Measurements from ENCODE around the gene PRF1. TPM values are rescaled to one million over a fixed set of nuclear protein-coding genes. Genes with fewer than 3 reads are reported as not detected.
A peak's percentile ranks its signal among the peaks of the same experiment; 100 is the strongest.
"Not testable (repeated sequence)": the region's sequence is repeated elsewhere in the genome, so short reads cannot be mapped to it uniquely, and the experiment has no call there.

The PRF1 gene
- 100 and 103 TPM in 2 replicates for total RNA-seq

GRCh38 chr10:70602665-70603448 is at the start of gene PRF1:
TSS of gene PRF1 (minus strand) at chr10:70602741. CDS start at chr10:70600902, 1,839 bp downstream.
- peak; percentile 66 for DNase-seq (ENCODE audit: low spot score)
- Mint-ChIP-seq H3K9me3 (no peaks in the 10 kb centered on the region), H3K4me1 (ENCODE audit: low read depth) (peaks cover 32% of the 10 kb centered on the region), H3K27me3 (ENCODE audit: insufficient read depth) (no peaks in the 10 kb centered on the region), H3K4me3 (peak within 1 kb of the TSS; percentile 95), H3K27ac (peak within 1 kb of the TSS; percentile 97), H3K36me3 (ENCODE audit: low read depth) (peaks cover 25% of the 10 kb centered on the region)
- intact Hi-C loops (cut with micrococcal nuclease) = loop anchor here (1.0 kb wide), 2 partner anchors 15 to 25 kb away; no protein-coding TSS in a partner anchor

GRCh38 chr10:70651661-70652060 is 49.1 kb upstream of the PRF1 start:
- Mint-ChIP-seq H3K27ac (no peak overlapping the region), H3K27me3 (ENCODE audit: insufficient read depth) (peaks cover 2% of the 10 kb centered on the region), H3K36me3 (ENCODE audit: low read depth) (no peaks in the 10 kb centered on the region), H3K4me1 (ENCODE audit: low read depth) (peaks cover 20% of the 10 kb centered on the region), H3K9me3 (peaks cover 45% of the 10 kb centered on the region), H3K4me3 (no peak overlapping the region)
- no peak for DNase-seq (ENCODE audit: low spot score)
- intact Hi-C loops (cut with micrococcal nuclease) = no loop called here

GRCh38 chr10:70650718-70651117 is 48.2 kb upstream of the PRF1 start:
- intact Hi-C loops (cut with micrococcal nuclease) = no loop called here
- peaks cover 11% of the 10 kb centered on the region for H3K4me1 Mint-ChIP-seq (ENCODE audit: low read depth)
- H3K27me3 Mint-ChIP-seq (ENCODE audit: insufficient read depth) = peaks cover 2% of the 10 kb centered on the region
- DNase-seq (ENCODE audit: low spot score) = no peak
- H3K4me3 Mint-ChIP-seq = no peak overlapping the region
- no peak overlapping the region for H3K27ac Mint-ChIP-seq
- H3K36me3 Mint-ChIP-seq (ENCODE audit: low read depth) = no peaks in the 10 kb centered on the region
- peaks cover 45% of the 10 kb centered on the region for H3K9me3 Mint-ChIP-seq

GRCh38 chr10:70650104-70650503 is 47.6 kb upstream of the PRF1 start:
- Mint-ChIP-seq H3K27me3 (ENCODE audit: insufficient read depth) (no peaks in the 10 kb centered on the region), H3K4me3 (no peak overlapping the region), H3K27ac (no peak overlapping the region), H3K4me1 (ENCODE audit: low read depth) (peaks cover 6% of the 10 kb centered on the region), H3K9me3 (peaks cover 45% of the 10 kb centered on the region), H3K36me3 (ENCODE audit: low read depth) (no peaks in the 10 kb centered on the region)
- no peak for DNase-seq (ENCODE audit: low spot score)
- intact Hi-C loops (cut with micrococcal nuclease) = no loop called here

- Mint-ChIP-seq H3K9me3 (peaks cover 45% of the 10 kb centered on the region), H3K36me3 (ENCODE audit: low read depth) (no peaks in the 10 kb centered on the region), H3K4me3 (no peak overlapping the region), H3K27ac (no peak overlapping the region), H3K4me1 (ENCODE audit: low read depth) (peaks cover 6% of the 10 kb centered on the region), H3K27me3 (ENCODE audit: insufficient read depth) (peaks cover 1% of the 10 kb centered on the region)
- intact Hi-C loops (cut with micrococcal nuclease) = no loop called here
- no peak for DNase-seq (ENCODE audit: low spot score)
Observed at GRCh38 chr10:70649526-70649925, 47.0 kb upstream of the PRF1 start.

- Mint-ChIP-seq H3K27ac (no peak overlapping the region), H3K9me3 (peaks cover 45% of the 10 kb centered on the region), H3K27me3 (ENCODE audit: insufficient read depth) (peaks cover 8% of the 10 kb centered on the region), H3K4me1 (ENCODE audit: low read depth) (peaks cover 6% of the 10 kb centered on the region), H3K4me3 (no peak overlapping the region), H3K36me3 (ENCODE audit: low read depth) (no peaks in the 10 kb centered on the region)
- DNase-seq (ENCODE audit: low spot score) = no peak
- intact Hi-C loops (cut with micrococcal nuclease) = no loop called here
Observed at GRCh38 chr10:70648427-70648826, 45.9 kb upstream of the PRF1 start.

- Mint-ChIP-seq H3K4me1 (ENCODE audit: low read depth) (peaks cover 6% of the 10 kb centered on the region), H3K36me3 (ENCODE audit: low read depth) (no peaks in the 10 kb centered on the region), H3K27ac (no peak overlapping the region), H3K9me3 (peaks cover 40% of the 10 kb centered on the region), H3K27me3 (ENCODE audit: insufficient read depth) (peaks cover 20% of the 10 kb centered on the region), H3K4me3 (no peak overlapping the region)
- intact Hi-C loops (cut with micrococcal nuclease) = no loop called here
- no peak for DNase-seq (ENCODE audit: low spot score)
Observed at GRCh38 chr10:70647086-70647485, 44.5 kb upstream of the PRF1 start.

- intact Hi-C loops (cut with micrococcal nuclease); H3K27ac Mint-ChIP-seq; H3K4me3 Mint-ChIP-seq; H3K4me1 Mint-ChIP-seq (ENCODE audit: low read depth); H3K36me3 Mint-ChIP-seq (ENCODE audit: low read depth); DNase-seq (ENCODE audit: low spot score): not testable (repeated sequence)
- Mint-ChIP-seq H3K9me3 (peaks cover 22% of the 10 kb centered on the region), H3K27me3 (ENCODE audit: insufficient read depth) (peaks cover 33% of the 10 kb centered on the region)
Observed at GRCh38 chr10:70644959-70645358, 42.4 kb upstream of the PRF1 start.

- H3K9me3 Mint-ChIP-seq; H3K4me3 Mint-ChIP-seq; DNase-seq (ENCODE audit: low spot score); H3K27ac Mint-ChIP-seq; intact Hi-C loops (cut with micrococcal nuclease); H3K36me3 Mint-ChIP-seq (ENCODE audit: low read depth); H3K4me1 Mint-ChIP-seq (ENCODE audit: low read depth): not testable (repeated sequence)
- H3K27me3 Mint-ChIP-seq (ENCODE audit: insufficient read depth) = peaks cover 33% of the 10 kb centered on the region
Observed at GRCh38 chr10:70643272-70643671, 40.7 kb upstream of the PRF1 start.

GRCh38 chr10:70639640-70640383 is 37.3 kb upstream of the PRF1 start:
- H3K27ac Mint-ChIP-seq; H3K36me3 Mint-ChIP-seq (ENCODE audit: low read depth); H3K4me1 Mint-ChIP-seq (ENCODE audit: low read depth); intact Hi-C loops (cut with micrococcal nuclease); DNase-seq (ENCODE audit: low spot score); H3K9me3 Mint-ChIP-seq; H3K4me3 Mint-ChIP-seq: not testable (repeated sequence)
- H3K27me3 Mint-ChIP-seq (ENCODE audit: insufficient read depth) = peaks cover 38% of the 10 kb centered on the region

GRCh38 chr10:70634515-70634914 is 32.0 kb upstream of the PRF1 start:
- peaks cover 24% of the 10 kb centered on the region for H3K27me3 Mint-ChIP-seq (ENCODE audit: insufficient read depth)
- H3K4me1 Mint-ChIP-seq (ENCODE audit: low read depth); H3K27ac Mint-ChIP-seq; intact Hi-C loops (cut with micrococcal nuclease); H3K4me3 Mint-ChIP-seq; H3K36me3 Mint-ChIP-seq (ENCODE audit: low read depth); H3K9me3 Mint-ChIP-seq; DNase-seq (ENCODE audit: low spot score): not testable (repeated sequence)

- intact Hi-C loops (cut with micrococcal nuclease) = no loop called here
- H3K36me3 Mint-ChIP-seq (ENCODE audit: low read depth) = no peaks in the 10 kb centered on the region
- no peak overlapping the region for H3K27ac Mint-ChIP-seq
- no peak for DNase-seq (ENCODE audit: low spot score)
- peaks cover 10% of the 10 kb centered on the region for H3K9me3 Mint-ChIP-seq
- H3K4me1 Mint-ChIP-seq (ENCODE audit: low read depth) = no peaks in the 10 kb centered on the region
- H3K4me3 Mint-ChIP-seq = no peak overlapping the region
- H3K27me3 Mint-ChIP-seq (ENCODE audit: insufficient read depth) = peaks cover 26% of the 10 kb centered on the region
Observed at GRCh38 chr10:70634011-70634410, 31.5 kb upstream of the PRF1 start.

GRCh38 chr10:70631735-70632134 is 29.2 kb upstream of the PRF1 start:
- H3K9me3 Mint-ChIP-seq = peaks cover 14% of the 10 kb centered on the region
- H3K27ac Mint-ChIP-seq; H3K4me3 Mint-ChIP-seq; H3K4me1 Mint-ChIP-seq (ENCODE audit: low read depth); DNase-seq (ENCODE audit: low spot score); intact Hi-C loops (cut with micrococcal nuclease); H3K36me3 Mint-ChIP-seq (ENCODE audit: low read depth): not testable (repeated sequence)
- H3K27me3 Mint-ChIP-seq (ENCODE audit: insufficient read depth) = peaks cover 23% of the 10 kb centered on the region

Measured in activated T-helper 1 cell treated with anti-CD3 and anti-CD28 coated beads, Interleukin-12 subunit alpha, Interleukin-12 subunit beta, Interleukin-2, Interleukin-4 antibody, amounts not matched to agents 30 ng/mL and 10 ng/mL and 1 ng/mL, durations not matched to agents 14 hours and 24 hours and 36 hours (primary cell).